HG03378 (cell line): ENCODE results near the gene SIL1.
"Not testable (repeated sequence)": the region's sequence is repeated elsewhere in the genome, so short reads cannot be mapped to it uniquely, and the experiment has no call there.

Experiments used
- ATAC-seq: cut with Tn5 transposase; IDR thresholded peaks from one replicate; pipeline ENCODE4 v1.9.1; 2021; ENCODE audit warnings: mild to moderate bottlenecking, moderate library complexity; ENCODE audit not compliant: unreplicated experiment

SIL1 gene

GRCh38 chr5:139076111-139076510 lies 122.1 kb downstream of the SIL1 start:
- ATAC-seq: no peak

DNA sequence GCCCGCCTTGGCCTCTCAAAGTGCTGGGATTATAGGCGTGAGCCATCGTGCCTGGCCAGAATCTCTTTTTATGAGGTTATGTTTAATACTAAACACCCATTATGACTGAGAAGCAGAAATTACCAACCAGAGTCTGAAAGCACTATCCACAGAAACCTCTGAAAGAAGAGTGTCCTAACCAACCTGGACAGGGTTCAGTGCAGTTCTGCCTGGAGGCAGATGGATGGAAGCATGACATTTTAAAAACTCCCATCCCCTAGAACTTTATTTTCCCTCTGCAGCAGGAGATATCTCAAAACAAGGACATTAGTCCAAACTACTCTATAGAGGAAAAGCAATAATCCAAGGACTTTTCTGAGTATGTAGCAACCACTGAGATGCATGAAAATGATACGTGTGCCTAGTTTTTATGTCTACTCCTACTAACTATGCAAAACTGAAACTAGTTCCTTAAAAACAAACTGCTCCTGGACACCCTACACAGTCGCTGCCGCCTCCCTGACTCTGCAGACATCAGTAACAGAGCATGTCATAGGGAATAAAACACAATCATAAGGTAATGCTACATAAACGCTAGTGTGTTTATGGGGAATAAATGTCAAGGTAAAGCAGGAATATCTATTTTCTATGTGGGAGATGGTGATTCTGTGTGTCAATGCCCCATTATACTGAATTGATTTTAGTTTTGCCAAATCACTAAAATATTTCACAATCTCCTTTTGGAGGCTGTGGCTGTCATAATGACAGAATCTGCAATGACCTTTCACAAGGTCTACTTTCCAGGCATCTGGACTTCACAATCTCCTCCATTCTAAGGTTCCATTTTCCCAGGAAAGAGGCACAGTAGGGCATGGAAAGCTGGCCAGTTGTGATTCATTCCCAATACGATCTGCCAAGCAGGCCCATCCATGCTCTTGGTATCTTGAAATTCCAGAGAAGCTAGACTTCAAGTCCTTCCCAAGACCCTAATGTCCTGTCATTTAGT lies 122.8 kb downstream of the SIL1 start:
- no peak for ATAC-seq

GRCh38 chr5:139073956-139074355 lies 124.2 kb downstream of the SIL1 start:
- ATAC-seq: not testable (repeated sequence)

- ATAC-seq: no peak
These were observed 129.5 kb downstream of the SIL1 start for GRCh38 chr5:139068494-139069151.

- no peak for ATAC-seq
These were observed 130.1 kb downstream of the SIL1 start for GRCh38 chr5:139068060-139068459.

DNA sequence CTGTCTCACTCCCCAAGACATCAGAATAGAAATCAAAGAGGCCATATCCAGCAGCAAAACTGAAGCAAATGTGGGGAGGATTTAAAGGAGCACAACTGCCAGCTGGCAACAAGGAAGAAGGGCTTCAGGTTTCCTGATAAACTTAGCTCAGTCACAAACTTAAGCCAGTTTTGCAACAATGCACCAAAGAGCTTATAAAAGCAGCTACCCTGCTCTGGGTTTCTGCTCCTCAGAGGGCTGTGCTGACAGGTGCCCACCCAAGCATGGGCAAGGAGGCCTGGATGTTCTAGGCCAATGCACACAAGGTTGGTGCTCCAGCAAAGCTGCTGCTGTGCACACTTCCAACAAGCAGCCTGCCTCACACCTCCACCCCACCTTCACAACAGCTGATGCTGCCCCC lies 132.9 kb downstream of the SIL1 start:
- no peak for ATAC-seq

DNA sequence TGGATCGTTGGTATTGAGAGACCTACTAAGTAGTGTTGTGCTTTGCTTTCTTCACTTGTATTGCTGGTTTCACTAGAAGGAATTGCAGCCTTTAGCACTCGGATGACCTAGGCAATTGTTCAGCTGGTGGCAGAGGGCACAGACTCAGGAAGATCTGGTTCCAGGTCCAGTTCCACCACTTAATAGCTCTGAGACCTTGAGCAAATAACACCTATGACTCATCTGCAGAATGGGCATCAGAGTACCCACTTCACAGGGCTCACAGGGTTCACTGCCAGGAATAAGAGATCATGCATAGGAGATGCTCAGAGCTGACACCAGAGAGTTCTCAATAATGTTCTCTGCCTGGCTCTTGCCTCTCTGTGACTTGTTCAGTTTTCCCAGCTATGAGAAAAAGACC lies 133.6 kb downstream of the SIL1 start:
- no peak for ATAC-seq

- ATAC-seq: no peak
These were observed 134.5 kb downstream of the SIL1 start for GRCh38 chr5:139063664-139064054.

DNA sequence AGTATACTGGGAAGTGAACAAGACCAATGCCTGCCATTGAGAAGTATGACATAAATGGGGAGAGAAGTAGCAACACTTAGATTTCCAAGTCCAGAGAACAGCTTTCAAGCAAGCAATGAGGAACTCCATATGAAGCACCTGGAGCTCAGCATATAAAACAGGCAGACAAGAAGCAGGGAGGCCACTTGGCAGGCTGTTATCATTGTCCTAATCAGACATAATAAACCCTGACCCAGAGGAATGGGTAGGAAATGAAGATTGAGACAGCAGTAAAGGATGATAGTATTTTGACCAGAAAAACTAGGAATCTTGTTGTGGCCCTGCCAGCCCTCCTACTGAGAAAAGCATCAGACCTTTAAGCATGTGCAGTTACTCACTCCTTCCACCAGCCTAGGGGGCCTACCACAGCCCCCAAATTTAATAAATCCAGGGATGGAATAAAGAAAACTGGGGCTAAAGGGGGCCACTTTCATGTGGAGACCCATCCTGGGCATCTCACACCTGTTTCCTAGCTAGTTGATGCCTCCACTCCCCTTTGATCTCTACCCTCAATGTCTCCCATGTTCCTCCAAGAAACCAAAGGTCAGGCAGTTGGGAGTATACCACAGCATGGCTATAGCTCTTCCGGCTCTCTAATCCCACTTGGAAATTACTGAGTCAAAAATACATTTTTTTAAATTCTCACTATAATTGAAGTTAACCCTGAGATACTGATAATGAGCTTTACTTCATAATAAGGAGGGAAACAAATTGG lies 135.1 kb downstream of the SIL1 start:
- no peak for ATAC-seq

DNA sequence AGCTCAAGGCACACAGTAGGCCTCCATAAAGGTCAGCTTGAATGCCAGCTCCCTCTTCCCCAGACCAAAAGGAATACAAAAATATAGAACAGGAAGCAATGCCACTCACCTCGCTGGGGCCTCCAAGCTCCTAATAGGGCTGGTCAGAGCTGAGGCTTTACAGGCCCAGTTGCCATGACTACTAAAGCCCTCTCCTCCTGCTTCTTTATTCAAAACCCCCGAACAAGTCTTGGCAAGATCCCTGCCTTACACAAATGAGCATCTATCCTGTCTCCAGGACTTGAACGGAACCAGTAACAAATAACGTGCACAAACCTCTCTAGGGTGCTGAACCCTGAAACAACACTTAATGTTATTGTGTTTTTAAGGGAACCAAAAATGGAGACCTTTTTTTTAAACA lies 136.3 kb downstream of the SIL1 start:
- ATAC-seq: no peak

GRCh38 chr5:139061274-139061673 lies 136.9 kb downstream of the SIL1 start:
- ATAC-seq: no peak

- ATAC-seq: no peak
These were observed 140.0 kb downstream of the SIL1 start for GRCh38 chr5:139058121-139058520.

- not testable (repeated sequence) for ATAC-seq
These were observed 140.9 kb downstream of the SIL1 start for GRCh38 chr5:139057045-139057939.

- ATAC-seq: no peak
These were observed 145.2 kb downstream of the SIL1 start for GRCh38 chr5:139052975-139053374.

GRCh38 chr5:139051392-139051791 lies 146.8 kb downstream of the SIL1 start:
- ATAC-seq: no peak

DNA sequence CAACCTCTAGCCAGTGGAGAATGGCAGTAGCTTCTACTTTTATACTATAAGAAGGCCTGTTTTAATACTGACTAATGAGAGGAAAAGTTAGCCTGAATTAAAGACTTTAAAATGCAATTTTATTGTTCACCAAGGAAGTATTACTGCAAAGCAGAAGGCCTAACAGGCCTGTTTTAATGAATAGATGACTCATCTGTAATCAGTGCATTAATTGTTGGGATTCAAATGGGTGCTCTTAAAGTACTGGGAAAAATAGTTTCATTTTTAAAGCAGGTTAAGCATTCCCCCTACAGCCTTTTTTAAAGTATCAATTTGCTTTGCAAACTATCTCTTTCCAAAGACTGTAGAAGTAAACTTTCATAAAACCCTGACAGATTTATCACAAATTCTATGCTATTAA lies 147.7 kb downstream of the SIL1 start:
- ATAC-seq: no peak

- no peak for ATAC-seq
These were observed 148.4 kb downstream of the SIL1 start for GRCh38 chr5:139049780-139050179.

GRCh38 chr5:139046551-139046950 lies 151.6 kb downstream of the SIL1 start:
- no peak for ATAC-seq

DNA sequence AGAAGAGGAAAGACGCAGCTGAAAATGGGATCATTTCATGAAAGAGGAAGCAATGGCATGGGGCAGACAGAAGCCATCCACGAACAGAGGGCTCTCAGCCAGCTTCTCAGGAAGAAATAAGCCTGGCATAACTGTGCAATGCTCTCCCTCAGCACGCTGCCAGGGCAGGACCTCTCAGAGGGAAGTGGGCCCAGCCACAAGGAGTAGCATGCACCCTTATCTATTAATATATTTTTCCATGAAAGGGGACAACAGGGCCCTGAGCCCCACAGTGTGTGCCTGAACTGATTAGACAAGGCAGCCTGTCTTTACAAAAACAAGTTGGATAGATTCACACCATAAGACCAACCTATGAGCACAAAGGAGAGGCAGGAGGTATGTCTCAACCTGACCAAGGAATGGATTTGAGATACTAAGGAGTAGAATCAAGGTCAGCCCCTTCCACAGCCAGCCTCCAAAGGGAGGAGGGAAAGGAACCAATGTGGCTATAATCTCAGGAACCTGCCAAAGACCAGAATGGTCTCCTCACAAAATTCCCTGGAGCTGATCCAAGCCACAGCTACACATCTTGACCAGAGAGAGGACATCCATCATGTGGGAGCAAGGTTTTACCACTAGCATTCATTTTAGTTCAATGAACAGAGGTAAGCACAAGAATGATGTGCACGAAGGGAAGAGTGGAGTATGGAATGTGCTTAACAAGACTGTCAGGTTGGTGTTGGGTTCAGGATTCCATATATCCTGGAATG lies 154.8 kb downstream of the SIL1 start:
- no peak for ATAC-seq

DNA sequence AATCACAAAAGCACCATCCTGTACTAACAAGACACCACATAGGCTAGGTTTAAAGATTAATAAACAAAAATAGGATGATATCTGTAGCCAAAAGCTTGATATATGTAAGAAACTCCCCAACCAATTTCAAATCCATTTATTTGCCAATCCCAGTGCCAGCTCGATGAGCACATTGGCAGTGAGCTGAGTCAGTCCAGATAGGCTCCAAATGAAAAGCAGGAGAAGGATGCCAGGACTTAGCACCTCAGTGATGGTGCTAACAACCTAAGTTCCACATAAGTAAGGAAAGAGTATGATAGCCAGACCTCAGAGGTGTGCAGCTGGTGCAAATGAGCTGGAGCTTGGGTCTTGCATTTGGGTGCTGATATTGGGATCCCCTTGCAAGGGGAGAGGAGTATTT lies 158.1 kb downstream of the SIL1 start:
- ATAC-seq: no peak
